ENCODE results near the gene SLC25A23.

DNA sequence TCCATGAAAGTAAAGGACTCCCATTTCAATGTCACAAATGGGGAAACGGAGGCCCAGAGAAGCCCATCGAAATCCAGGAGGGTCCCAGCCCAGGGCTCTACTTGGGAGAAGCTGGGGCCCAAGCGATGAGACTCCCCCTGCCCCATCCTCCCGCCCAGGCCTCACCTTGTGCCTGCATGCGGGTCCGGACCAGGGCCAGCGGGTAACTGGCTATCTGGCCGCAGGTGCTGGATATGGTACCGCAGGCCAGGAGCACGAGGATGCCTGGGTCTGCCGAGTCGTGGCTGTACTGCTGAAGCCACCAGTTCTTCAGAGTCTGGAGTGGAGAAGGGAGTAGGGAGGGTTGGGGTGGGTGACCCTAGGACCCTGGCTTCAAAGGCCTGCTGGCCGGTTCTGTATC, 15.6 kb downstream of the SLC25A23 start:
- TF ChIP-seq, protein P1, sequence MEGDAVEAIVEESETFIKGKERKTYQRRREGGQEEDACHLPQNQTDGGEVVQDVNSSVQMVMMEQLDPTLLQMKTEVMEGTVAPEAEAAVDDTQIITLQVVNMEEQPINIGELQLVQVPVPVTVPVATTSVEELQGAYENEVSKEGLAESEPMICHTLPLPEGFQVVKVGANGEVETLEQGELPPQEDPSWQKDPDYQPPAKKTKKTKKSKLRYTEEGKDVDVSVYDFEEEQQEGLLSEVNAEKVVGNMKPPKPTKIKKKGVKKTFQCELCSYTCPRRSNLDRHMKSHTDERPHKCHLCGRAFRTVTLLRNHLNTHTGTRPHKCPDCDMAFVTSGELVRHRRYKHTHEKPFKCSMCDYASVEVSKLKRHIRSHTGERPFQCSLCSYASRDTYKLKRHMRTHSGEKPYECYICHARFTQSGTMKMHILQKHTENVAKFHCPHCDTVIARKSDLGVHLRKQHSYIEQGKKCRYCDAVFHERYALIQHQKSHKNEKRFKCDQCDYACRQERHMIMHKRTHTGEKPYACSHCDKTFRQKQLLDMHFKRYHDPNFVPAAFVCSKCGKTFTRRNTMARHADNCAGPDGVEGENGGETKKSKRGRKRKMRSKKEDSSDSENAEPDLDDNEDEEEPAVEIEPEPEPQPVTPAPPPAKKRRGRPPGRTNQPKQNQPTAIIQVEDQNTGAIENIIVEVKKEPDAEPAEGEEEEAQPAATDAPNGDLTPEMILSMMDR (conservative IDR thresholded peaks at IDR 0.05) = no peak
- TF ChIP-seq EZH2 (IDR thresholded peaks at IDR 0.05; ENCODE audit: low read depth) = no peak
